Hepatocyte (in vitro differentiated cells): Measurements from ENCODE around the gene KIF13A.

Source experiments
- CTCF ChIP-seq: fragments of 200-600 bp; sonication (generic); IDR thresholded peaks from 2 replicates; pipeline ENCODE4 v1.5.1; 2016; ENCODE audit warnings: antibody characterized with exemption, mild to moderate bottlenecking; ENCODE audit not compliant: poor library complexity
- EZH2phosphoT487 ChIP-seq: fragments of 200-600 bp; sonication (generic); IDR thresholded peaks from one replicate; pipeline ENCODE4 v1.6.1; 2018; ENCODE audit warnings: antibody characterized with exemption, mild to moderate bottlenecking, low read depth, moderate library complexity; ENCODE audit not compliant: unreplicated experiment, severe bottlenecking

DNA sequence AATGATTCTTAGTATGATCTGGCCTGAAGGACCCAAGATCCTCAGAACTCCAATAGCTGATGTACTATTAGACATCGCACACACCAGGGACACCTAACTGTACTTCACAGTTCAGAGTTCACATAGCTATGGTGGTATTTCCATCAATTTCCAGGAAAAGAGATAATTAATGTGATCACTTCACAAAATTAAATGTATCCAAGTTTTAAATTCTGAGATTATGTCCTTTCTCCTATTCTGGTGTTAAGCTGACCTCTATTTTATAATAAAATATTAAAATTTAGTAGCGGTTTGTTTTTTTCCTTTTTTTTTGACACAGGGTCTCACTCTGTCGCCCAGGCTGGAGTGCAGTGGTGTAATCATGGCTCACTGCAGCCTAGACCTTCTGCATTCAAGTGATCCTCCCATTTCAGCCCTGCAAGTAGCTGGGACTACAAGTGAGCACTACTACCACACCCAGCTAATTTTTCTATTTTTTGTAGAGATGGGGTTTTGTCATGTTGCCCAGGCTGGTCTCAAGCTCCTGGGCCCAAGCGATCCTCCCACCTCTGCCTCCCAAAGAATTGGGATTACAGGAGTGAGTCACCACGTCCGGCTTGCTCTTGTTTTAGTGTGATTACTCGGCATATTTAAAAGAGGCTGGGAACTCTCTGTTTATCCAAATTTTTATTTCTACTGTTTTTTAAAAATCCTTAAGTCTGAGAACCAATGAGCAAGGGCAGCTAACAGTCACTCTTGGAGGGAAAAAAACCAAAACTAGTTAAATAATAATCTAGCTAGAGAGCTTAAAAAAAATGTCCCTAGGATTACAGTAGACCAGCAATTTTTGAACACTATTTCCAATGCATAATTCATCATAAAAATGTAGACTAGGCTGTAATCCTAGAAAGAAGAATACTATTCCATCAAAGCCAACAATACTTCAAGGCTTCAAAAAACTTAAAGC, 16.0 kb downstream of the KIF13A start:
- TF ChIP-seq CTCF = no peak
- TF ChIP-seq EZH2phosphoT487 = no peak
